HG02885 (cell line): ENCODE data around the gene KLHDC9.
"Not testable (repeated sequence)": the region's sequence is repeated elsewhere in the genome, so short reads cannot be mapped to it uniquely, and the experiment has no call there.

ENCODE experiments used
- ATAC-seq: cut with Tn5 transposase; IDR thresholded peaks from one replicate; pipeline ENCODE4 v1.9.1; 2021; ENCODE audit warnings: mild to moderate bottlenecking; ENCODE audit not compliant: unreplicated experiment, poor library complexity

Gene KLHDC9

GRCh38 chr1:161092621-161093028 is 5.5 kb upstream of the KLHDC9 start:
- ATAC-seq, result no peak

- ATAC-seq, result no peak
Observed at GRCh38 chr1:161094481-161094880, 3.7 kb upstream of the KLHDC9 start.

GRCh38 chr1:161095230-161095629 is 2.9 kb upstream of the KLHDC9 start:
- ATAC-seq, result no peak

- no peak for ATAC-seq
Observed at GRCh38 chr1:161096015-161096414, 2.1 kb upstream of the KLHDC9 start.

GRCh38 chr1:161096530-161096929 is 1.6 kb upstream of the KLHDC9 start:
- ATAC-seq, result no peak

GRCh38 chr1:161099090-161099802 is 1.1 kb downstream of the KLHDC9 start:
- no peak for ATAC-seq

GRCh38 chr1:161100556-161100955 is 2.4 kb downstream of the KLHDC9 start:
- ATAC-seq, result no peak

- ATAC-seq, result no peak
Observed at GRCh38 chr1:161106431-161106830, 8.3 kb downstream of the KLHDC9 start.

GRCh38 chr1:161111117-161111516 is 13.0 kb downstream of the KLHDC9 start:
- ATAC-seq, result no peak

- ATAC-seq, result no peak
Observed at GRCh38 chr1:161111527-161111926, 13.4 kb downstream of the KLHDC9 start.

GRCh38 chr1:161113915-161114314 is 15.8 kb downstream of the KLHDC9 start:
- no peak for ATAC-seq

GRCh38 chr1:161114556-161114955 is 16.4 kb downstream of the KLHDC9 start:
- ATAC-seq, result no peak

- ATAC-seq, result no peak
Observed at GRCh38 chr1:161115132-161115711, 17.1 kb downstream of the KLHDC9 start.

- not testable (repeated sequence) for ATAC-seq
Observed at GRCh38 chr1:161115961-161116360, 17.8 kb downstream of the KLHDC9 start.

- ATAC-seq, result peak; percentile 85
Observed at GRCh38 chr1:161117759-161118581, 19.8 kb downstream of the KLHDC9 start, which contains the start of the genes NIT1 and PFDN2. Gene NIT1, plus strand, starts transcription at chr1:161118105. Its CDS starts 72 bp downstream, at chr1:161118177. Gene PFDN2, minus strand, starts transcription at chr1:161118037. Its CDS starts 11 bp downstream, at chr1:161118026.

GRCh38 chr1:161119092-161119903 is 21.1 kb downstream of the KLHDC9 start:
- ATAC-seq, result peak; percentile 67

- ATAC-seq, result no peak
Observed at GRCh38 chr1:161121042-161121650, 23.0 kb downstream of the KLHDC9 start.

GRCh38 chr1:161121834-161122233 is 23.7 kb downstream of the KLHDC9 start:
- no peak for ATAC-seq

GRCh38 chr1:161122967-161123366 is 24.8 kb downstream of the KLHDC9 start:
- no peak for ATAC-seq

GRCh38 chr1:161127649-161128048 is 29.5 kb downstream of the KLHDC9 start:
- no peak for ATAC-seq
